Measurements from ENCODE around the gene ULK4.

ULK4 gene

DNA sequence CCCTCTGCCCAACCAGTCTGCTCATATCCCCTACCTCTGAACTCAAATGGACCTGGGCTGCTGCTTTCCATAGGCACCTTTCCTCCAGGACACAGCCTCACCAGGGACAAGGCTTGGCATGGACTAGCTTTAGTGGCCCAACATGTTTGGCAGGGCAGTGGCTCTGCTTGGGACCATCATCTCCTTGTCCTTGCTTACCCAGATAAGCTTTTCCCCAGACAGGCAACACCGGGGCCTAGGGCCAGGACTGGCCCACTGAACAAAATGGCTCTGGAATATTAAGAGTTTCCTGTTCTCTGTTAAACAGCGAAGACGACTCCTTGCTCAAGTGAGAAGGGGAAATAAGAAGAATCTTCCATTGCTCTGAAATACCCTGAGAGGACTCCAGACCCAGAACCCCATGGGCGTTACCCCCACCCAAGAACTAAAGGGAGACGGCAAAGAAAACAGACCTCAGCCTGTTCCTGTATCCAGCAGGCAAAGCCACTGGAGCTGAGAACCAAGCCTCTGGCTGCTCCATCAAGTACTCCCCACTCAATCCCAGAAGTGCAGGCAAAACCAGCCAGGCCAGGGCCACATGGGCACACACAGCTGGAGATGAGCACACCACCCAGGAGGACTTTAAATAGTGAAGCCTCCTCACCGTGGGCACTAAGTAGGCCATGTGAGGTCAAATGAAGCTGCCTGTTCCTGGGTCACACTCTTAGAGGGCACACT, 717.1 kb downstream of the ULK4 start:
- no peak for DNase-seq

DNA sequence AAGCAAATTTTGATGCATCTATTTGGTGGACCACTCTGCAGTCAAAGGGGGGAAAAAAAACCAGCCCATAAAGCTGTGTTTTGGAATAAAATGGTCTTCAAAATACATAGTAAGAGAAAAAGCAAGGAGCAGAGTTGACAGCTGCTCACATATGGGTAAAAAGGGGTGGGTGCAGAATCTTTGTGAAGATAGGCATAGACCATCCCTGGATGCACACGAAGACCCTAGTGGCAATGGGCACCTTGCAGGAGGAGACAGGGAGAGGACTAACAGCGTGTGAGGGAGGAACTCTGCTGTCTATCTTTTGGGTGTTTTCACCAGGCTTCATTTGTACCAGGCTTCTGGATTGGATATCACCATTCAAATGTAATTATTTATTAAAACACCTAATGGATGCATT, 718.7 kb downstream of the ULK4 start:
- DNase-seq, result no peak

DNA sequence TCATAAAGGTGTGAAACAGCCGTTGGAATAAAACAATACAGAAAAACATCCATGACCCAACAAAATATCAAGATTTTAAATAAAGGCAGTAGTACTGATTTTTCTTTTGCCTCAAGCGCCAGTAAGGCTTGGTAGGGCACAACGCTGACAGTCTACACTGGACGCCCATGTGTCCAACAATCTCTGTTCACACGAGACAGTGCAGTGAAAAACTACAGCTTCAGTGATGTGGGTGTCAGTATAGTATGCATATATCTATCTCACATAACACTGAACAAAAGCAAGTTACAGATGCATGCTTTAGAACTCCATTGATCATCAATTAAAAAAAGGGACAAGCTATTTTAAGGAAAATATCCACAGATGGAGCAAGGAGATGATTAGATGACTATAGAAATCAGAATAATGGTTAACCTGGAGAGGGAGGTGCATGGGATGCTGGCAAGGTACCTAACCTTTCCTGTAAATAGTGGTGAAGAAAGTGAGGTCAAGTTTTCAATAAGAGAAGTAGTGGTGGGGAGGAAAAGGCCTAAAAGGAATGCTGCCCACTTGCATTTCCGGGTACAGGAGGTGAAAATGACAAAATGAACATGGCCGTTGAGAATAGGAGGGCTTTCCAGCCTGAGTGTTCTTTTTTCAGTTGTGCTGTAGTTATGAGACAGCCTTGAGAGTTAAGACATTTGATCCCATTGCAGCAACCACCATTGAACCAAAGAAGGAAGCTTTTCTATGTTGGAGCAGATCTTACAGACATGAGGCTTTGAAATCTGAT, 719.9 kb downstream of the ULK4 start:
- no peak for DNase-seq

DNA sequence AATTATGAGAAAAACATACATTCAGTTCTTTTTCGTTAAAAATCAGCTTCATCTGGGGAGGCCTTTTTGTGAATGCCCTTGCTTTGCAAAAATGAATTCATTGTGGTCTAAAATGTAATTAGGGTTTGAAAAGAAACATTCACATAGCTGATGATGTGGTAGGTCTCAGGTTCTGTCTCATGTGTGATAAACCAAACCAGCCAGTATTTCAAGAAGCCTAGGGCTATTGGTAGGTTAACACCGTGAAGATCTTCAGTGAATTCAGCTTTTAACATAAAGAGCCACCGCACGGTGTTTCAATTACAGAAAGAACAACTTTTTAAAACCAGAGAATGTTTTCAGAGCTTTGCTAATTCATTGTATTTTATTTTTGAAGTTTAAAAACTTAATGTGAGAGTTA, 720.7 kb downstream of the ULK4 start:
- no peak for DNase-seq

DNA sequence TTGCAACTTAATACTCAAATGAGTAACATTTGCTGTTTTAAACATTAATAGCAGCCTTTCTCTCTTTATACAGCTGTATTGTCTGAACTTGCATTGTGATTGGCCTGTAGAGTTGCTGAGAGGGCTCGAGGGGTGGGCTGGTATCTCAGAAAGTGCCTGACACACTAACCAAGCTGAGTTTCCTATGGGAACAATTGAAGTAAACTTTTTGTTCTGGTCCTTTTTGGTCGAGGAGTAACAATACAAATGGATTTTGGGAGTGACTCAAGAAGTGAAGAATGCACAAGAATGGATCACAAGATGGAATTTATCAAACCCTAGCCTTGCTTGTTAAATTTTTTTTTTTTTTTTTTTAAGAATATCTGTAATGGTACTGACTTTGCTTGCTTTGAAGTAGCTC, 722.3 kb downstream of the ULK4 start:
- DNase-seq, result no peak

DNA sequence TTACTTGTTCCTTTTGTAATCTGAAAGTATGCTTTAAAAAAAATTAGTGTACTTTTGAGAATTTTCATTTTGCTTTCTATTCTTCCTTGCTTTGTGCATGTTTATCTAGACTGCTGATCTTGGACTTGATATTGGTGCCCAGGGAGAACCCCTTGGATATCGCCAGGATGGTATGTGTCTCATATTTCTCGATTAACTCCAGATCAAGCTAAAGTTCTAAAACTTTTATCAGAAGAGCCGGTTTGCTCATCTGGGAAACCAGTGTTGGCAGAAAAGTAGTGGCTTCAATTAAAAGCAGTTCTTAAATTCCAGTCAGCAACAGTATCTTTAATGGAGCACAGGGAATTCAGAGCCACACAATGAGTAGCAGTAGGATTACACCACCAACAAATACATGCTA, 724.0 kb downstream of the ULK4 start:
- no peak for DNase-seq

DNA sequence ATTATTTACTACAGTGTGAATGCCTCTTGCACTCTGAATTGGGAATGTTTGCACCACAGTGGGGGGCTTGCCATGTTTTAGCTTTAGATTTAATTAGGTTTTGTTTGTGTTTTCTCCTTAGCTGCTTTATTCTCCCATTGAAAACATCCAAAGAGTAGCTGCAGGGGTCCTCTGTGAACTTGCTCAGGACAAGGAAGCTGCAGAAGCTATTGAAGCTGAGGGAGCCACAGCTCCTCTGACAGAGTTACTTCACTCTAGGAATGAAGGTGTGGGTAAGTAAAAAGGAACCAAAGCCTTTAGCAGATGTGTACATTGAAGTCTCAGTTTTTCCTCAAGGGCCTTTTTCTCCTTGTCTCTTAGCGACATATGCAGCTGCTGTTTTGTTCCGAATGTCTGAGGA, 725.7 kb downstream of the ULK4 start:
- DNase-seq, result no peak

DNA sequence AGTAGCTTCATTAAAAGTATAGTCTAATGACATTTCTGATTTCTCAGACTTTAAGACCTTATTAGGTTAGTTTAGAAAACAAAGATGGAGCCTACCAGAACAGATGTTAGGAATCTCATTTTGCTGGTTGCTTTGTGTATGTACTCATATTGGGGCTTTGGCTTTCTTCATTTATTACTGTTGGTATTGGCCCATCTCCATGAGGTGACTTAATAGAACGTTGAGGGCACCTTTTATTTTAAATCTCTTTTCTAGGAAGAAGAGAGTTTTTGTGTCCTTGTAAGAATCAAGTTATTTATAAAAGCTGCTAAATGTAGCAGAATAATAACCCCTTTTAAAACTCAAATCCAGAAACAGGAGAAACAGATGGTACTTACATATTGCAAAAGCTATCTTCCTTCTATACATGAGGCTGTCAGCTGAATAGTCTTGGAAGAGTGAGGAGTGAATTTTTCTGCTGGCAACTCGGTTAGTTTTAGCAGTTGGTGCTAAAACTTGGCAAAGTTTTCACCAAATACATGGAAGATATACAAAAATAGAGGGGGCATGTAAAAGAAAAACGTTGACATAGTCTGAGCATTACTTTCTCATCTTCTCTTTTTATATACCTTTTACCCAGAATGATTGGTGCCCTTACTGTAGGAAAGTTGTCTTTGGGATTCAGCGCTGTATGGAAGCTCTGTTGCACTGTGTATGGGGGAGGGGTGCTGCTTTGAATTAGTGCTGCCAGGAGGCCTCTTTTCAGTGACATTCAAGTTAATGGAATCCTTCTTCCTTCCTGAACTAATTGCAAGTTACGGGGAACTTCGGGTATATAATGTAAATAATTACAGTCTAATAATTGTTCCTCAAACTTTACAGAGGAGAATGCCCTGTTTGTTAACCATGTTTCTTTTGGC, 726.8 kb downstream of the ULK4 start:
- DNase-seq, result no peak

DNA sequence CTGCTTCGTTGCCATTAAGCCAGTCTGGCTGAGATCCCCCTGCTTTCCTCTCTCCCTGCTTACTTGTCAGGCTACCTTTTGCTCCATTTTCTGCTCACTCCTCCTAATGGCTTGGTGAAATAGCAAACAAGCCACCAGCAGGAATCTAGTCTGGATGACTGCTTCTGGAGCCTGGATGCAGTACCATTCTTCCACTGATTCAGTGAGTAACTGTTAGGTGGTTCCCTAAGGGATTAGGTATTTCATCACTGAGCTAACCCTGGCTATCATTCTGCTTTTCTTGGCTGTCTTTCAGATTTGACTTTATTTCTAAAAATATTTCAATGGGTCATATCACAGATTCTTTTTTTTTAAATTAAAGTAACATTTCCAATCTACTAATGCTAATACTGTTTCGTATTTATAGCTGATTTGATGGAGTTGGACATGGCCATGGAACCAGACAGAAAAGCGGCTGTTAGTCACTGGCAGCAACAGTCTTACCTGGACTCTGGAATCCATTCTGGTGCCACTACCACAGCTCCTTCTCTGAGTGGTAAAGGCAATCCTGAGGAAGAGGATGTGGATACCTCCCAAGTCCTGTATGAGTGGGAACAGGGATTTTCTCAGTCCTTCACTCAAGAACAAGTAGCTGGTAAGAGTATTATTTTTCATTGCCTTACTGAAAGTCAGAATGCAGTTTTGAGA, 737.6 kb downstream of the ULK4 start:
- DNase-seq, result no peak

DNA sequence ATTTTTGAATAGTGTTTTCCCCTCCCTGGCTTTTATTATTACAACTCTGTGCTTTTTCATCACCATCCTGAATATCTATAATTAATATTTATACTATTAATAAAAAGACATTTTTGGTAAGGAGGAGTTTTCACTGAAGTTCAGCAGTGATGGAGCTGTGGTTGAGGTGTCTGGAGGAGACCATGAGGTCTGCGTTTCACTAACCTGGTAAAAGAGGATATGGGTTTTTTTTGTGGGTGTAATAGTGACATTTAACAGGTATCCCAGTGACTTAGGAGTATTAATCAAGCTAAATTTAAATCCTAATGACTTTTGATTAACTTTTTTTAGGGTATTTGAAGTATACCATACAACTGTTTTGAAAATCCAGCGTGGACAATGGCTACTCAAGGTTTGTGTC, 738.2 kb downstream of the ULK4 start:
- DNase-seq, result no peak

DNA sequence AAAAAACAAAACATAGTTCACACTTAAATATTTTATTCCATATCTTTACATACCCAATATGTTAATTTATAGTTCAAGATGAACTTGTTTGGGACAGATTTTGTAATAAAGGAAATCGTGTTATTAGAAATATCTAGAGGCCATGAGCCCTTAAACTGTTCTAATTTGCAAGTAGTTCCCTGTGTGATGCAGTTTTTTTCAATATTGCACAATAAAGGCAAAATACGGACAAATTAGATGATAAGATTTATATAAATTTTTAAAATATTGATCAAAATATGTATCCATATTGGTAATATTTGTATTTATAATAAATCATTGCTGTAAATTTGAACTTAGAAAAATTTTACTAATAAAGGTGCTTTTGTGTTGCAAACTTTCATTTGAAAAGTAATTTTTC, 738.8 kb downstream of the ULK4 start:
- DNase-seq, result no peak

DNA sequence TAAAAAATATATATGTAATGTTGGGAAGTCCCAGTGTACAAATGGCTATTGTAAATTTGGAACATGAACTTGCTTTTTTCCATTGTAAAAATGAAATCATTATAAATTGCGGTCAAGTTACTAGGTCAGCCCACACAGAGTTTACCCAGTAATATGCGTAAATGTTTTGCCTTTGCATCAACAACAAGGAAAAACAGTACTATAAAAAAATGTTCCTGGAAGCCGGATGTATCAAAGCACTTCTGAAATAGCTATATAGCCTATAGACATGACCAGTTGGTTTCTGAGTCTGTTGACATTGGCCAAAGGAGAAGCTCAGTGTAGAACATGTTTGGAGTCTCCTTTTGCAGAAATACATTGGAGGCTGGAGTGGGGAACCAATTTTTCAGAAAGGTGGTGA, 739.4 kb downstream of the ULK4 start:
- no peak for DNase-seq

DNA sequence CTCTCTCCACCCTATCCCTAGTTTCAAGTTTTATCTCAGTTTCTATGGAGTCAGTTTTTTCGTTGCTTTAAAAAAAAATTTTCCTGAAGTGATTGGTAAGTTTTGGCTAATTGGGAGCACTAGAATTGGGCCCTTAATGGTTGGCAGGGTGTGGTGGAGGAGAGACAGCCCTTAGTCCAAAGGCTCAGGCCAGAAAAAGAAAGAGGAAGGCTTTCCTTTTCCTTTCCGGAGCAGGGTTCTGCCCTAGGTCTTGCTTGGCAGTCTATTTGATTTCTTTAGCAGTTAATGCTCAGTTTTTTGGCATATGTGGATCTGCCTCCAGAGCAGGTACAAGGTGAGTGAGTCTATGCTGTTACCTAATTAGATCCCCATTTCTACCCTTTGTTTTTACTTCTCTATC, 739.9 kb downstream of the ULK4 start:
- no peak for DNase-seq

DNA sequence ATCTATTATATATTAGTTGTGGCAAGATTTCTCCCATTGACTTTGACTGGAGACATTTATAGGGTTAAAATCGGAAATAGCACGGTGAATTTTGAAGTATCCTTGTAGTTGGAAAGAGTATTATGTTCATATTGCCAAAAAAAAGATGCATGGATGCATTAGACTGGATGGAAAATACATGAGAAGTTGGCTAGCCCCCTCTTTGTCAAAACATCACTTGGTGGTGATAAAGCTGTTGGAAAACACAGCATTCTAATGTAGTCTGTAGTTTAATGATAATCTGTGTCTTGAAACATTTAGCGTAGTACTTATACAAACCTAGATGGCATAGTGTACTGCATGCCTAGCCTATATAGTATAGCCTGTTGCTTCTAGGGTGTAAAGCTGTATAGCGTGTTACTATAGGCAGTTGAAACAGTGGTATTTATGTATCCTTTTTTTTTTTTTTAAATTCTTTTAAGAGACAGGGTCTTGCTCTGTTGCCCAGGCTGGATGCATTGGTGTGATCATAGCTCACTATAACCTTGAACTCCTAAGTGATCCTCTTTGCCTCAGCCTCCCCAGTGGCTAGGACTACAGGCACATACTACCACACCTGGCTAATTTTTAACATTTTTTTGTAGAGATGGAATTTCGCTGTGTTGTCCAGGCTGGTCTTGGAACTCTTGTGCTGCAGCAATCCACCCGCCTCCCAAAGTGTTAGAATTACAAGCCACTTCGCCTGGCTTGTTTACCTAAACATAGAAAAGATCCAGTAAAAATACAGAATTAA, 740.8 kb downstream of the ULK4 start:
- no peak for DNase-seq

DNA sequence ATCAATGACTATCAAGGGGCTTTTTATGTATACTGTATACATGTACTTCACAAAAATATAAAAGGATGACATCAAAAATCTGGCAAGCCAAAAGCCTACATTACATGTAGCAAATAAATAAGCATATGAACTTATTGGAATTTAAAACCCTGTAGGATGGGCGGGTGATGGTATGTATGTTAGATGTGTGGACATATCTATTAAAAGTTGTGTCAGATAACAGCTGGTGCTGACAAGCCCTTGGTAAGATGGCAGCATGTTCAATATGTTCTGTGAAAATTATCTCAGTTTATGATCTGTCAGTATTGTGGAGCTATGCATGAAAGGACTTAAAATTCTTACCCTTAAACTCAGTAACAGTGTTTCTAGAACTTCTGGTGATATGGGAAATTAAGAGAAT, 742.5 kb downstream of the ULK4 start:
- no peak for DNase-seq

DNA sequence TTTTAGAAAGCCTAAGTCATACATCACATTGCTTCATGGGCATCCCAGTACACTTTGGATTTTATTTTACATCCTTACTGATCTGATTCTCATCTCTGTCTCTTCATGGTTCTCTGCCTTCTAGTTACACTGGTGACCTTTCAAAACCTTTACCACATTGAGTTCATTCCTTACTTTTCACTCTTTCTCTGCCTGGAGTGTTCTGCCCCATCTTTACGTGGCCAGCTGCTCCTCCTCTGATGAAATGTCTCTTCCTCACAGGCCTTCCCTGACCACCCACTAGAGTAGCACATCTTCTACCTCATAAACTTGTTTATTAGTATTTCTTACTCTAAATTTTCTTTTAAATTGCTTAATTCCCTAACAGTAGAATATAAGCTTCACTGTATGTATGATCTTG, 744.9 kb downstream of the ULK4 start:
- DNase-seq, result no peak

DNA sequence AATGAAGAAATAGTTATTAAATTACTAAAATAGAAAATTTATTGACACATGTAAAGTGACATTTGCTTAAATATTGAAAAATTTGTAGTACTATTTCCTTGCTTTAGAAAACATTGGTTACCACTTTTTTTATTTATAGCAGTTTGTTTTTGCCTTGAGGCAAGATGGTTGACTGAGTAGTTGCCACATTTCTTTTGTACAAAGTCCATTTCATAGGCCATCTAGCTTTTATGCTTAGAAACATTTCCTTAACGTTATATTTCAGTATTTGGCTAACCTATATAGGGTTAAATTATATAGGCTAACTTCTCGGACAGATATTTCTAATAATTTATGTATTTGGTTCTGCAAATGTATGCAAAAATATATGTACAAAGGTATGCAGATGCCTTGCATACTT, 745.5 kb downstream of the ULK4 start:
- DNase-seq, result no peak

DNA sequence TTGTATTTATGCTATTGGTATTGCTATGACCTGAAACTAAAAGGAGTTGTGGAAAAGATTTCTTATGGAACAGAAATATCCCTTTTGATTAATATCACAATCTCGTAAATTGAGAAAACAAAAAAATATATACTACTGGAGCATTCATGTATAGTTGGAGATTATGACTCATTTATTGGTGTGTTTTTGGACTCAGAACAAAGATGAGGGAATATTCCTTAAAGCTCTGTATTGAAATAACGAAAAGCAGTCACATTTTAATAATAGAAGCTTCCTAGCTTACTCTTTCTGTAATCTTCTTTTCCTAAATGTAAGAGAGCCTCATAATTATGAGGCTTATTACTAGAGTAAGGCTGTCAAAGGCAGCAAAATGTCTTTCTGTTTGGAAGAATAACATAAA, 748.3 kb downstream of the ULK4 start:
- no peak for DNase-seq

DNA sequence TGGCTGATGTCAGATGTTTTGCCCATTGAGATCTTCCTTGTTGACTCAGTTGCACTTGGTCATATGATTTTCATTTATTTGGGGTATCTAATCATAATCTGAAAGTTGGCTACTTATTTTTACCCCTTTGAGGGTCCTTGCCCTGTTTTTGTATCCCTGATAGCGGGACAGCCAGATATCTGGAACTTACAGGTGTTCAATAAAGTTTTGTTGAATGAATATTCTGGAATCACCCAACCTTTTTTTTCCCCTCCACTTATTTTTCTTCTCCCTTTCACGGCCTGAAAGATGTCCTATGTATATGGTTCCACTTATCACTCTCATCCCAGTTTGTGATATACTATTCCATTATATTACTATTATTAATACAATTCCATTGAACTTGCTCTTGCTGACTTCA, 749.8 kb downstream of the ULK4 start:
- DNase-seq, result no peak

DNA sequence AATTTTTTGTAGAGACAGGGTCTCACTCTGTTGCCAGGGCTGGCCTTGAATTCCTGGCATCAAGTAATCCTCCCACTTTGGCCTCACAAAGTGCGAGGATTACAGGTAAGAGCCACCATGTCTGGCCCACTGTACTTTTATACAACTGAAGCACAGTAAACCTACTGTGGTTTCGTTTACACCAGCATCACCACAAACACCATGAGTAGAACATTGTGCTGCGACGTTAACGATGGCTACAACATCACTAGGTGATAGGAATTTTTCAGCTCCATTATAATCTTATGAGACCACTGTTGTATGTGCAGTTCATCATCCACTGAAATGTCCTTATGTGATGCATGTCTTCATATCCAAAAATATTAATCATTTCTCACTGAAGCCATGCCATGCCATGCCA, 750.9 kb downstream of the ULK4 start:
- no peak for DNase-seq

DNA sequence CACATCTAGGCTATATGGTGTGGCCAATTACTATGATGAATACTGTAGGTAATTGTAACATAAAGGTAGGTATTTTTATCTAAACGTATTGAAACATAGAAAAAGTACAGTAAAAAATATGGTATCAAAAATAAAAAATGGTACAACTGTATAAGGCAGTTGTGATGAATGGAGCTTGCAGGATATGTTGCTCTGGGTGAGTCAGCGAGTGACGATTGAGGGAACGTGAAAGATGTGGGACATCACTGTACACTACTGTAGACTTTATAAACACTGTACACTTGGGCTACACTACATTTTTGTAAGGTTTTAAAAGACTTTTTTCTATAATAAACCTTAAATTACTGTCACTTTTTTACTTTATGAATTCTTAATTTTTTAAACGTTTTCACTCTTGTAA, 752.3 kb downstream of the ULK4 start:
- DNase-seq, result no peak

DNA sequence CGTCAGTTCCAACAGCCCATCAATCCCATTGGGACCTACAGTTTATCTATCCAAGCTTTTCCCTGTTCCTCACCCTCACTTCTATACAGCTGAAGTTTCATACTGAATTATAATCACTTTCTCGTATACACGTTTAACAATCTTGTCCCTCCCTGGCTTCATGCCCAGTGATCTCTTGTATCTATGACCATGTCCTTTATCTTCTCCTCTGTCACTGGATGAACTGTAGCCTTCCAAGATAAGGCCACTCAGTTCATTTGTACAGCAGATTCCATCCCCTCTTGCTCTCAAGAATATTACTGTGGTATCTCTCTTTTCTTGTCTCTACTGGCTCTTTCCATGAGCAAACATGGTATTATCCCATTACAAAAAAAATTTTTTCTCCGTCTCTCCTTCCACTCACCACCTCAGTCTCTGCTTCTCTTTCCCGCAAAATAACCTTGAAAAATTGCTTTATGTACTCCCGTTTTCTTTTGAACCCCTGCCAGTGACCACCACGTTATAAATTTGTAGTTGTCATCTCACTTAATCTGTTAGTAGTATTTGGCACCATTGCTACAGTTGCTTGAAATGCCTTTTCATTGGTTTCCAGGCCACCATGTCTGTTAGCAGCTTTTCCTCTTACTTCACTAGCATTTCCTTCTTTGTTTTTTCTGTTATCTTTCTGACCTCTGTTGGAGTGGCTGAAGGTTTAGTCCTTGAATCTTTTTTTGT, 753.2 kb downstream of the ULK4 start:
- no peak for DNase-seq
